HL-60 (cell line): ENCODE measurements around the gene GRK6.
A peak's percentile ranks its signal among the peaks of the same experiment; 100 is the strongest.

Experiments
- DNase-seq, 2 experiments: peaks; one replicate each; pipeline ENCODE4 v3.0.0-alpha.2; 2010 to 2020; ENCODE audit warnings: low read depth in 1 of 2, low spot score in 1 of 2
- H3K27ac ChIP-seq: fragments of 250-450 bp; sonication (Bioruptor Pico); replicated peaks from 2 replicates; pipeline ENCODE4 v1.5.1; 2020; ENCODE audit warnings: mild to moderate bottlenecking, moderate library complexity
- H3K27me3 ChIP-seq: fragments of 250-450 bp; sonication (Bioruptor Pico); 2 replicates; pipeline ENCODE4 v1.5.1; 2021; ENCODE audit warnings: mild to moderate bottlenecking, moderate library complexity; ENCODE audit not compliant: insufficient read depth, poor library complexity, severe bottlenecking
- H3K4me3 ChIP-seq: replicated peaks from 2 replicates; pipeline ENCODE4 v1.5.1; 2011; ENCODE audit warnings: mild to moderate bottlenecking, control low read depth, low read length; ENCODE audit not compliant: insufficient read depth
- GABPA ChIP-seq: IDR thresholded peaks from 2 replicates; pipeline ENCODE4 v1.6.1; 2012; ENCODE audit warnings: low read depth
- POLR2AphosphoS5 ChIP-seq: IDR thresholded peaks from 2 replicates; pipeline ENCODE4 v1.6.1; 2012; ENCODE audit warnings: low read depth
- REST ChIP-seq: IDR thresholded peaks from 2 replicates; pipeline ENCODE4 v1.6.1; 2012; ENCODE audit warnings: low read depth; ENCODE audit not compliant: insufficient replicate concordance
- SPI1 ChIP-seq: IDR thresholded peaks from 2 replicates; pipeline ENCODE4 v1.6.1; 2012; ENCODE audit warnings: low read depth, mild to moderate bottlenecking, borderline replicate concordance
- TF ChIP-seq, protein P1 (sequence below): IDR thresholded peaks from one replicate; pipeline ENCODE4 v1.5.1; 2011; ENCODE audit warnings: low read length, control low read depth, inconsistent platforms; ENCODE audit not compliant: insufficient read depth

The GRK6 gene

DNA sequence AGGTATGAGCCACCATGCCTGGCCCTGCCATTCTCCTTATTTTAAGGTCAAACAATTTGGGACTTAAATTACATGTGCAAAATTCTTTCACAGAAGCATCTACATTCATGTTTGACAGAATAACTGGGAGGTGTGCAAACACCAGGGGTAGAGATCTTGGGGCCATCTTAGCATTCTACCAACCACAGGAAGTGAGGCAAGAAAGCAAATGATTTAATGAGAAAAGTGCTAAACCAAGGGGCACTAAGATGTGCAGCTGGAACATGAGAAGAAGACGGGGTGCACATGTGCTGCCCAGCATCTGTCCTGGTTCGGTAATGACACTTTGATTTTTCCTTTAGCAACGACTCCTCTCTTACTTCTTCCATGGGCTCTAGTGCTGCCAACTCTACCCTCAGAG, 15.9 kb upstream of the GRK6 start:
- no peak for TF ChIP-seq SPI1
- TF ChIP-seq, protein P1, sequence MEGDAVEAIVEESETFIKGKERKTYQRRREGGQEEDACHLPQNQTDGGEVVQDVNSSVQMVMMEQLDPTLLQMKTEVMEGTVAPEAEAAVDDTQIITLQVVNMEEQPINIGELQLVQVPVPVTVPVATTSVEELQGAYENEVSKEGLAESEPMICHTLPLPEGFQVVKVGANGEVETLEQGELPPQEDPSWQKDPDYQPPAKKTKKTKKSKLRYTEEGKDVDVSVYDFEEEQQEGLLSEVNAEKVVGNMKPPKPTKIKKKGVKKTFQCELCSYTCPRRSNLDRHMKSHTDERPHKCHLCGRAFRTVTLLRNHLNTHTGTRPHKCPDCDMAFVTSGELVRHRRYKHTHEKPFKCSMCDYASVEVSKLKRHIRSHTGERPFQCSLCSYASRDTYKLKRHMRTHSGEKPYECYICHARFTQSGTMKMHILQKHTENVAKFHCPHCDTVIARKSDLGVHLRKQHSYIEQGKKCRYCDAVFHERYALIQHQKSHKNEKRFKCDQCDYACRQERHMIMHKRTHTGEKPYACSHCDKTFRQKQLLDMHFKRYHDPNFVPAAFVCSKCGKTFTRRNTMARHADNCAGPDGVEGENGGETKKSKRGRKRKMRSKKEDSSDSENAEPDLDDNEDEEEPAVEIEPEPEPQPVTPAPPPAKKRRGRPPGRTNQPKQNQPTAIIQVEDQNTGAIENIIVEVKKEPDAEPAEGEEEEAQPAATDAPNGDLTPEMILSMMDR, result no peak
- TF ChIP-seq REST, result no peak
- TF ChIP-seq POLR2AphosphoS5, result no peak
- TF ChIP-seq GABPA, result no peak
- DNase-seq, result peak in 1 of 2 experiments; percentile 44
- Histone ChIP-seq H3K27me3 (no peaks in the 10 kb centered on the region), H3K27ac (no peak overlapping the region), H3K4me3 (no peak overlapping the region)

DNA sequence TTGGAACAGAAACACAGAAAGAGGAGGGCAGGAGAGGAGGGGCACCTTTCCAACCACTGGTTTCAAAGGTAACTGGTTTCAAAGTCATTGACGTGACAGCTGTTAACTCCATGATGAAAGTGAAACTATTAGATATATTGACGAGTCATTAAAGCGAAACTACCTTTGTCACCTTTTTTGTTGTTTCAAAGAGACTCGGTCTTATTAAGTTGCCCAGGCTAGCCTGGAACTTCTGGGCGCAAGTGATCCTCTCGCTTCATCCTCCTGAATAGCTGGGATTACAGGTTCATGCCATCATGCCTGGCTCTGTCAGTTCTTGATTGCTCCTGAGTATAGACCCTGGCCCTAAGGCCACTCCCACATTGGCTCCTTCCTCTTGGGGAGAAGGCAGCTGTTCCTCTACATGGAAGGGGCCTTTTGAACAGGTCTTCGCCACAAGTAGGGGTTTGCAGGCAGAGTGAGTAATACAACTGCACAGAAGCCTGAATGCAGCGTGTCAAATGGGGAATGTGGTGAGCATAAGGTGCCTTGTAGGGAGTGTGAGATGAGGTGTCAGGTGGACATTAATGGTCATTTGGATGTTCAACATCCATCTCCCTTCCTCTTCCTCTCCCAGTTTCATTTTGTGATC, 13.8 kb upstream of the GRK6 start:
- Histone ChIP-seq H3K27ac (no peak overlapping the region), H3K27me3 (no peaks in the 10 kb centered on the region), H3K4me3 (no peak overlapping the region)
- peak in 1 of 2 experiments; percentile 54 for DNase-seq
- TF ChIP-seq GABPA (no peak), REST (no peak), POLR2AphosphoS5 (no peak), SPI1 (no peak)
- TF ChIP-seq, protein P1, result no peak

- no peak for DNase-seq
- no peaks in the 10 kb centered on the region for H3K27me3 ChIP-seq
- TF ChIP-seq, protein P1, result no peak
- no peak for TF ChIP-seq GABPA
- no peak for TF ChIP-seq REST
- no peak for TF ChIP-seq SPI1
- TF ChIP-seq POLR2AphosphoS5, result no peak
- H3K4me3 ChIP-seq, result no peak overlapping the region
- no peak overlapping the region for H3K27ac ChIP-seq
Observed at GRCh38 chr5:177414481-177414880, 12.0 kb upstream of the GRK6 start.
